Vagina (tissue), 2 donors: ENCODE results near the gene BTBD17. TPM values are rescaled to one million over a fixed set of nuclear protein-coding genes. Genes with fewer than 3 reads are reported as not detected.

Experiments used
- DNase-seq, 2 donors: peaks; one replicate each; pipeline ENCODE4 v3.0.0-alpha.2; 2017; ENCODE audit errors: extremely low spot score in 2 of 2
- H3K27ac ChIP-seq: fragments of 200-600 bp; sonication (generic); one replicate; pipeline ENCODE4 v1.5.1; 2019
- H3K27me3 ChIP-seq: fragments of 200-600 bp; sonication (generic); one replicate; pipeline ENCODE4 v1.5.1; 2019
- H3K36me3 ChIP-seq, 2 donors: fragments of 200-600 bp; sonication (generic); one replicate each; pipeline ENCODE4 v1.5.1; 2017 to 2019
- H3K4me1 ChIP-seq: fragments of 200-600 bp; sonication (generic); one replicate; pipeline ENCODE4 v1.5.1; 2019
- H3K4me3 ChIP-seq, 2 donors: fragments of 200-600 bp; sonication (generic); 1 replicate in 1 of 2; 2 replicates in 1 of 2; pipeline ENCODE4 v1.5.1; 2016 to 2019
- H3K9me3 ChIP-seq: fragments of 200-600 bp; sonication (generic); one replicate; pipeline ENCODE4 v1.5.1; 2019
- POLR2A ChIP-seq, 2 donors: fragments of 450-650 bp; IDR thresholded peaks; one replicate each; pipeline ENCODE4 v1.6.1; 2017; ENCODE audit warnings: antibody characterized with exemption in 2 of 2, mild to moderate bottlenecking in 2 of 2, moderate library complexity in 2 of 2
- POLR2AphosphoS5 ChIP-seq, 2 donors: sonication (generic); formaldehyde crosslinking; IDR thresholded peaks; one replicate each; pipeline ENCODE4 v1.9.0; 2017; ENCODE audit warnings: antibody characterized with exemption in 2 of 2, mild to moderate bottlenecking in 2 of 2, low read depth in 1 of 2; ENCODE audit not compliant: insufficient read depth in 1 of 2
- intact Hi-C: fragments of 100-400 bp; cut with DNase I; formaldehyde crosslinking; loops from one replicate; pipeline ENCODE4 v1.15.1; 2023
- total RNA-seq: library from RNA; depleted of rRNA; stranded (reverse); fragments of >200 nt; gene quantifications from one replicate; pipeline ENCODE4 v1.2.3, GENCODE V29; 2016
- TF ChIP-seq, protein P1 (sequence below), 3 experiments: fragments of 450-650 bp in 2 of 3; fragments of 200-600 bp in 1 of 3; sonication (generic) in 1 of 3; IDR thresholded peaks; one replicate each; pipeline ENCODE4 v1.5.1; 2017 to 2019; ENCODE audit warnings: antibody characterized with exemption in 3 of 3, mild to moderate bottlenecking in 2 of 3, moderate library complexity in 2 of 3

The BTBD17 gene
- total RNA-seq, 1 donor from 2014 or later, result not detected

DNA sequence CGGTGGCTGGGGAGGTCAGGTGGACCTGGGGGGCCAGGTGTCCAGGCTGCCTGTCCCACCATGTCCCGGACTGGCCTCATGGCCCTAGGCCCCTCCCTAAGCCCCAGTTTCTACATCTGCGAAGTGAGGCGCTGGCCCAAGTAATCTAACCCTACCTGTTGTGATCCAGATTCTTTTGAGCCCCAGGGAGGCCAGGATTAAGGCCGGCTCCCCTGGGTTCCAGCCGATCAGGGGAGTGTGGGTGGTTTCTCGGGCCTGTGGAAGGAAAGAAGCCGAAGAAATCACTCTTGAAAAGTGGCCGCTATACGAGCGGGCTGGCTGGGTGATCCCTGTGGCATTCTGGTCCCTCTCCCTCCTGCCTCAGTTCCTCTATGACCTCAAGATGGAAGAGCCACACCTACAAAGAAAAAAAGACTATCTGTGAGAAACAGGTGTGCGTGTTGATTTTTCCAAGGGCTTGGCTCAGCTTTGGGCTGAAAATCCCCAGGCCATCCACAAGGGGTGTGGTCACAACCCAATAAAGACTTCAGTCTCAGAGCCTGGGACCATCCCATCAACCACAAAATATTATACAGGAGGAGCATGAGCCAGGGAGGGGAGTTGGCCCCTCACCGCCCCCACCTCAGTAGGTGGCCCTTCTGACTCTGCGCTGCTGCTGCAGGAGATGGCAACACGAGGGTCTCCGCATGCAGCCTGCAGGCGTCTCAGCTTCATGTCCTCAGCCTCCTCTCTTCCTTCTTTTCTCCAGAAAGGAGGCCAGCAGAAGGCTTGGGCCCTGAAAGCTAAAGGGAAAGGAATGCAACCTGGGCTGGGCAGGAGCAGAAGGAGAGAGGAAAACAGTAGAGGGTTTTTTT, 25.9 kb upstream of the BTBD17 start:
- no peaks in the 10 kb centered on the region for H3K36me3 ChIP-seq
- no peak overlapping the region for H3K27ac ChIP-seq
- H3K27me3 ChIP-seq, result no peaks in the 10 kb centered on the region
- no peaks in the 10 kb centered on the region for H3K4me1 ChIP-seq
- TF ChIP-seq POLR2AphosphoS5 (IDR thresholded peaks at IDR 0.05; ENCODE audit: insufficient read depth in 1 of 2, low read depth in 1 of 2) (no peak), POLR2A (IDR thresholded peaks at IDR 0.05) (no peak)
- TF ChIP-seq, protein P1, sequence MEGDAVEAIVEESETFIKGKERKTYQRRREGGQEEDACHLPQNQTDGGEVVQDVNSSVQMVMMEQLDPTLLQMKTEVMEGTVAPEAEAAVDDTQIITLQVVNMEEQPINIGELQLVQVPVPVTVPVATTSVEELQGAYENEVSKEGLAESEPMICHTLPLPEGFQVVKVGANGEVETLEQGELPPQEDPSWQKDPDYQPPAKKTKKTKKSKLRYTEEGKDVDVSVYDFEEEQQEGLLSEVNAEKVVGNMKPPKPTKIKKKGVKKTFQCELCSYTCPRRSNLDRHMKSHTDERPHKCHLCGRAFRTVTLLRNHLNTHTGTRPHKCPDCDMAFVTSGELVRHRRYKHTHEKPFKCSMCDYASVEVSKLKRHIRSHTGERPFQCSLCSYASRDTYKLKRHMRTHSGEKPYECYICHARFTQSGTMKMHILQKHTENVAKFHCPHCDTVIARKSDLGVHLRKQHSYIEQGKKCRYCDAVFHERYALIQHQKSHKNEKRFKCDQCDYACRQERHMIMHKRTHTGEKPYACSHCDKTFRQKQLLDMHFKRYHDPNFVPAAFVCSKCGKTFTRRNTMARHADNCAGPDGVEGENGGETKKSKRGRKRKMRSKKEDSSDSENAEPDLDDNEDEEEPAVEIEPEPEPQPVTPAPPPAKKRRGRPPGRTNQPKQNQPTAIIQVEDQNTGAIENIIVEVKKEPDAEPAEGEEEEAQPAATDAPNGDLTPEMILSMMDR (IDR thresholded peaks at IDR 0.05), result no peak
- H3K9me3 ChIP-seq, result no peaks in the 10 kb centered on the region
- no peak overlapping the region for H3K4me3 ChIP-seq
- no peak for DNase-seq
- intact Hi-C loops, result no loop called here

DNA sequence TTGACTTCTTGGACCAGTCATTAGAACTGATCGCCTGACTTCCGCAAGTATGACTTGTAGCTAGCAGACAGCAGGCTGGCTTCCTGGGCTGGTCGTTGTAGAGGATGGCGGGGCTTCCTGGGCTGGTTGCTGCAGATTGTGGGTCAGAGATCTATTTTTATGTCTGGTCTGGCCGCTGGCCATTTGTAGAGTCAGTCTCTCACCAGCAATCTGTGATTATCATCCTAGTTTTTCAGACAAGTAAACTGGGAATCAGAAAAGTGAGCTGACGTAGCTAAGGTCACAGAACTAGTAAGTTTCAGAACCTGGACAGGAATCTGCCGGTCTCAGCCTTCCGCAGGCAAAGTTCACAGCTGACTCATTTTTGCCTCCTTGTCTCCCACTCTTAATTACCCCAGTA, 24.7 kb upstream of the BTBD17 start:
- intact Hi-C loops, result no loop called here

GRCh38 chr17:74385201-74385600, 23.5 kb upstream of the BTBD17 start:
- Histone ChIP-seq H3K36me3 (no peaks in the 10 kb centered on the region), H3K27ac (no peak overlapping the region), H3K4me3 (no peak overlapping the region), H3K27me3 (no peaks in the 10 kb centered on the region), H3K9me3 (no peaks in the 10 kb centered on the region), H3K4me1 (peaks cover 8% of the 10 kb centered on the region)
- no peak for TF ChIP-seq POLR2AphosphoS5 (IDR thresholded peaks at IDR 0.05; ENCODE audit: insufficient read depth in 1 of 2, low read depth in 1 of 2)
- no peak for TF ChIP-seq POLR2A (IDR thresholded peaks at IDR 0.05)
- TF ChIP-seq, protein P1 (IDR thresholded peaks at IDR 0.05), result no peak
- DNase-seq, result no peak
- intact Hi-C loops, result no loop called here

More for the DNA sequence above, 24.7 kb upstream of the BTBD17 start:
- H3K27me3 ChIP-seq, result no peaks in the 10 kb centered on the region
- DNase-seq, result no peak
- TF ChIP-seq POLR2A (IDR thresholded peaks at IDR 0.05) (no peak), POLR2AphosphoS5 (IDR thresholded peaks at IDR 0.05; ENCODE audit: insufficient read depth in 1 of 2, low read depth in 1 of 2) (no peak)
- TF ChIP-seq, protein P1 (IDR thresholded peaks at IDR 0.05), result no peak
- H3K36me3 ChIP-seq, result no peaks in the 10 kb centered on the region
- no peak overlapping the region for H3K4me3 ChIP-seq
- H3K4me1 ChIP-seq, result no peaks in the 10 kb centered on the region
- H3K27ac ChIP-seq, result no peak overlapping the region
- no peaks in the 10 kb centered on the region for H3K9me3 ChIP-seq

GRCh38 chr17:74383141-74383540, 21.5 kb upstream of the BTBD17 start:
- no peaks in the 10 kb centered on the region for H3K27me3 ChIP-seq
- intact Hi-C loops, result no loop called here
- H3K4me1 ChIP-seq, result peaks cover 20% of the 10 kb centered on the region
- no peaks in the 10 kb centered on the region for H3K9me3 ChIP-seq
- no peak overlapping the region for H3K4me3 ChIP-seq
- no peaks in the 10 kb centered on the region for H3K36me3 ChIP-seq
- no peak overlapping the region for H3K27ac ChIP-seq
- TF ChIP-seq POLR2A (IDR thresholded peaks at IDR 0.05) (no peak), POLR2AphosphoS5 (IDR thresholded peaks at IDR 0.05; ENCODE audit: insufficient read depth in 1 of 2, low read depth in 1 of 2) (no peak)
- TF ChIP-seq, protein P1 (IDR thresholded peaks at IDR 0.05), result no peak
- DNase-seq, result no peak
